Memory B cell (primary cell): ENCODE measurements around the gene TRIM34.

ENCODE experiments used
- ATAC-seq: fragments of 150-1000 bp; cut with Tn5 transposase; 2 replicates; pipeline ENCODE4 v1.10.0; 2021; ENCODE audit warnings: low read depth, mild to moderate bottlenecking, moderate library complexity
- DNase-seq, 2 donors: peaks; one replicate each; pipeline ENCODE4 v3.0.0; 2022; ENCODE audit warnings: low spot score in 2 of 2
- H3K27ac Mint-ChIP-seq: one replicate; pipeline ENCODE4 v1.8.0; 2022; ENCODE audit warnings: mild to moderate bottlenecking, moderate library complexity, mixed read lengths
- H3K27me3 Mint-ChIP-seq: one replicate; pipeline ENCODE4 v1.8.0; 2022; ENCODE audit warnings: mixed read lengths
- H3K36me3 Mint-ChIP-seq: one replicate; pipeline ENCODE4 v1.8.0; 2022; ENCODE audit warnings: mild to moderate bottlenecking, mixed read lengths
- H3K4me1 Mint-ChIP-seq: one replicate; pipeline ENCODE4 v1.8.0; 2022; ENCODE audit warnings: mixed read lengths
- H3K4me3 Mint-ChIP-seq: one replicate; pipeline ENCODE4 v1.8.0; 2022; ENCODE audit warnings: mild to moderate bottlenecking, moderate library complexity, mixed read lengths
- H3K9me3 Mint-ChIP-seq: one replicate; pipeline ENCODE4 v1.8.0; 2022; ENCODE audit warnings: mixed read lengths

The TRIM34 gene

DNA sequence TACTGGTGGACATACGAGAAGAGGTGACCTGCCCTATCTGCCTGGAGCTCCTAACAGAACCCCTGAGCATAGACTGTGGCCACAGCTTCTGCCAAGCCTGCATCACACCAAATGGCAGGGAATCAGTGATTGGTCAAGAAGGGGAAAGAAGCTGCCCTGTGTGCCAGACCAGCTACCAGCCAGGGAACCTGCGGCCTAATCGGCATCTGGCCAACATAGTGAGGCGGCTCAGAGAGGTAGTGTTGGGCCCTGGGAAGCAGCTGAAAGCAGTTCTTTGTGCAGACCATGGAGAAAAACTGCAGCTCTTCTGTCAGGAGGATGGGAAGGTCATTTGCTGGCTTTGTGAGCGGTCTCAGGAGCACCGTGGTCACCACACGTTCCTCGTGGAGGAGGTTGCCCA lies 21.5 kb upstream of the TRIM34 start:
- no peak overlapping the region for H3K27ac Mint-ChIP-seq
- H3K9me3 Mint-ChIP-seq = no peaks in the 10 kb centered on the region
- no peaks in the 10 kb centered on the region for H3K27me3 Mint-ChIP-seq
- H3K4me3 Mint-ChIP-seq = no peak overlapping the region
- no peaks in the 10 kb centered on the region for H3K4me1 Mint-ChIP-seq
- DNase-seq (no peak), ATAC-seq (no peak)
- H3K36me3 Mint-ChIP-seq = no peaks in the 10 kb centered on the region

DNA sequence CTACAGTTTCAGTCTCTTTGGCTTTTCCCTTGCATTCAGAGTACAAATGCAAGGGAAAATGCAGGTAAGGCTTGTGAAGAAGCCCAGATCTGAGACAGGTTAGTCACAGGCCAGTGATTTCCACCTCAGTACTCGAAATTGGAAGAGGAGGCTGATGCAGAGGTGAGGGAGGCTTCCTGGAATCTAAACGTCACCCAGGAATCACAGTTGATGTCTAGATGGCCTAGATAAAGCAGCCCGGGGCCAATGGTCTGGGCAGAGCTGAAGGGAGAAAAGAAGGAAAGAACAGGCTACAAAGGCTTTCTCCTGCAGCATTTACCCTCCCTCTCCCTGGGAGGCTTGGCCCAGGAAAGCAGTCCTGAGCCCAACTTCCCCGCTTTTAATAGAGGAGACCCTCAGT lies 19.9 kb upstream of the TRIM34 start:
- Mint-ChIP-seq H3K9me3 (no peaks in the 10 kb centered on the region), H3K27ac (no peak overlapping the region), H3K4me1 (no peaks in the 10 kb centered on the region), H3K36me3 (no peaks in the 10 kb centered on the region), H3K27me3 (no peaks in the 10 kb centered on the region), H3K4me3 (no peak overlapping the region)
- ATAC-seq (no peak), DNase-seq (no peak)

DNA sequence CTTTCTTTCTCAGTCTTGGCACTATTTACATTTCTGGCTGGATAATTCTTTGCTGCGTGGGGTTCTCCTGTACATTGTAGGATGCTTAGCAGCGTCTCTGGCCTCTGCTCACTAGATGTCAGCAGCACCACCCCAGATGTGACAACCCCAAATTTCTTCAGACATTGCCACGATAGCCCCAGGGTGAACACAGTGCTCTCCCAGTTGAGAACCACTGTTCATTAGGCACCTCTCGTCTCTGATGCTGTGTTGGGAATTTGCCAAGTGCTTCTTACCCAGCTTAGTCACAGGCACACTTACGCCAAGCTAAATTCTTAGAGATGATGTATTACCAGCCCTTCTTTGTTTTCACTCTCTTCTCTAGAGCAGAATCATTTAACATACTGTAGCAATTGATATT lies 19.0 kb upstream of the TRIM34 start:
- Mint-ChIP-seq H3K27me3 (no peaks in the 10 kb centered on the region), H3K4me1 (peaks cover 4% of the 10 kb centered on the region), H3K9me3 (no peaks in the 10 kb centered on the region), H3K36me3 (no peaks in the 10 kb centered on the region), H3K27ac (no peak overlapping the region), H3K4me3 (no peak overlapping the region)
- DNase-seq (no peak), ATAC-seq (no peak)

DNA sequence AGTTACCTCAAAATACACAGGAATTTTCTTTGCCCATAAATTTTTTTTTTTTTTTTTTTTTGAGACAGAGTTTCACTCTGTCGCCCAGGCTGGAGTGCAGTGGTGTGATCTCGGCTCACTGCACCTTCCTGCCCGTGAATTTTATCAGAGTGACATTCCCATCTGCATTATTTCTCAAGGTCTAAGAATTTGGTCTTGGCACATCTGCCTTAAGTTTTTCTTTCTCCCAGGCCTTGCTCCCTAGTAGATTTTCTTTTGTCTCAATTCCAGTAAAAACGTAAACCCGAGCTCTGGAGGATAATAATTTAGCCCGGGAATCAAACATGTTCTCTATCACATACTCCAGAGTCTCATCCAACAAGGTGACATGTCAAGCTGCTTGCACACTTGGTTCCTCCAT lies 16.0 kb upstream of the TRIM34 start:
- H3K27ac Mint-ChIP-seq = no peak overlapping the region
- peaks cover 5% of the 10 kb centered on the region for H3K4me1 Mint-ChIP-seq
- no peaks in the 10 kb centered on the region for H3K36me3 Mint-ChIP-seq
- no peak for DNase-seq
- H3K9me3 Mint-ChIP-seq = no peaks in the 10 kb centered on the region
- H3K4me3 Mint-ChIP-seq = no peak overlapping the region
- peaks cover 2% of the 10 kb centered on the region for H3K27me3 Mint-ChIP-seq
- no peak for ATAC-seq

DNA sequence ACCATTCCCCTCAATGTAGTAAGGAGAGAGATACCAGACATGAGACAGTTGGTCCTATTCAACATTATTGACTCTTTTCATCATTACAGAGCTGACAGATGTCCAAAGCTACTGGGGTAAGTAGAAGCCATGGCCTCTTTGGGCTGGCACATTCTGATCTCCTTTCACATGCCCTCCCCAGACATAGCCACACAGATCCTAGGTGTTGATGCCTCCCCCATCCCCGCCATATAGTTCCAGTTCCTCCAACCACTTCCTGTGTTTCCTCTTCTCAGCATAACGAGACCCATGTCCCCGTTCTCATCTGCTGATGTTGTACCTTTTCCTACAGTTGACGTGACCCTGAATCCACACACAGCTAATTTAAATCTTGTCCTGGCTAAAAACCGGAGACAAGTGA lies 14.4 kb upstream of the TRIM34 start:
- ATAC-seq (no peak), DNase-seq (no peak)
- Mint-ChIP-seq H3K36me3 (no peaks in the 10 kb centered on the region), H3K4me3 (no peak overlapping the region), H3K27ac (no peak overlapping the region), H3K9me3 (no peaks in the 10 kb centered on the region), H3K27me3 (peaks cover 2% of the 10 kb centered on the region), H3K4me1 (peaks cover 5% of the 10 kb centered on the region)

DNA sequence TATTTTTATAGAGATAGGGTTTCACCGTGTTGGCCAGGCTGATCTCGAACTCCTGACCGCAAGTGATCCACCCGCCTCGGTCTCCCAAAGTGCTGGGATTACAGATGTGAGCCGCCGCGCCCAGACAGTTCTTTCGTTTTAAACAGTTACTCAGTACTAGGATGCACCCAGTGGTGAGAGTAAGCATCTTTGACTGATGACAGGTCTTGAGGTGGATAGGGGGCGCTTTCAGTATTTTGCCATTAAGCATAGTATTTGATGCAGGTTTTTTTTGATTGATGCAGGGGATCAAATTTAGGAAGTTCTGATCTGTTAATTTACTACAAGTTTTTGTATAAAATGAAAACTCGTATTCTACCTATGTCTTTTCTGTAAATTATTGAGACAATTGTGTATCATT lies 13.2 kb upstream of the TRIM34 start:
- Mint-ChIP-seq H3K36me3 (no peaks in the 10 kb centered on the region), H3K27ac (no peak overlapping the region), H3K4me1 (peaks cover 5% of the 10 kb centered on the region), H3K27me3 (peaks cover 2% of the 10 kb centered on the region), H3K9me3 (no peaks in the 10 kb centered on the region), H3K4me3 (no peak overlapping the region)
- DNase-seq (no peak), ATAC-seq (peak; percentile 35)

DNA sequence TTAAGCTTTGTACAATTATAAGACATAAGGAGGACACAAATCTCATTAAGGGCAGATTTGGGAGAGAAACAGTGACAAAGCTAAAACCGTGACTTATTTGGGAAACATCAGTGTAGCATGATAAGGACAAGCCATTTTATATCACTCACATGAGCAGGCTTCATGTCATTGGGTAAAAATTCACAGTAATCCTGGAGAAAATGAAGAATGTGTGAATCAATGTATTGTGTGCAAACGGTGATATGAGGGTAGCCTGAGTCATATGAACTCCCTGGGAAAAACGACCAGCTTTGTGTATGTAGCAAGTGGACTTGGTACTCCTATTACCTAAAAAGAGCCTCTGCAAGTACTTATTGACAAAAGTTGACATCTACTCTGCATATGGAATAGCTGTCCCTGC lies 6.0 kb upstream of the TRIM34 start:
- no peak for ATAC-seq
- Mint-ChIP-seq H3K27me3 (no peaks in the 10 kb centered on the region), H3K4me3 (no peak overlapping the region)

DNA sequence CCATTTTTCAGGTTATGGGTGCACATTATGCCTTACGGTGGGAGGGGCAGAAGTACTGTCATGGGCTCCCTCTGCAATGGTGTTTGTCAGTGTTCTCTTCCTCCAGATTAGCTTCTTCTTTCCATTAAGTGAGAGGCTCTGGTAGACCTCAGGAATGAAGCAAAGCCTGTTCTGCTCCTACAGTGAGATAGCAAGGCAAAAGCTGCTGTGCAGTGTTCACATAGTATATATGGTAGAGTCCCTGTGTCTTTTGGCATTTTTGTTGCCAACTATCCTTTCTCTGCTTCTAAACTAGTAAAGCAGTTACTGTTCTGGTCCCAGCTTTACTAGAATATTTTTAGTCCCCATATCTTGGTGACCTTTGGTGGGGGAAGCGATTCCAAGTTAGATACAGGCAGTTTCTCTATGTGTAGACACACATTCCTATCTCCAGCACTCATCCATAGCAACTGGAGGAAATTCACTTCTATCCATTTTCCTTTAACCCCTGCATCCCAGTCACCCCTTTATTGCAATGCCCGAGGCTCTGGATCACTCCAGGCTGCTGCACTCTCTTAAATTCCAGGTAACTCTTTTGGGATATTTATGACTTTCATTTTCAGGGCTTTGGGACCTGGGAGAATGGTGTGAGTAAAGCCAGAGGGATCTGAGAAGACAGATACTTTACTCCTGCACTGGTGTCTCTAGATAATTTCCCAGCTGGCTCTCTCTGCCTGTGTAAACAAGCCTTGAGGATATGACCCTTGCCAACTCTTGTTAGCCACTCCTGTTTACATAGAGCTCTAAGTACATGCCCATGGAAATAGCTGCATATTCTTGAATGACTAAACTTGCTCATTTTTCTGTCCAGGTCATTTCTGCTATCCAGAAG lies 3.9 kb upstream of the TRIM34 start:
- H3K27ac Mint-ChIP-seq = no peak overlapping the region
- peaks cover 13% of the 10 kb centered on the region for H3K4me1 Mint-ChIP-seq
- DNase-seq = no peak
- no peak for ATAC-seq
- H3K9me3 Mint-ChIP-seq = no peaks in the 10 kb centered on the region
- no peaks in the 10 kb centered on the region for H3K27me3 Mint-ChIP-seq
- H3K36me3 Mint-ChIP-seq = no peaks in the 10 kb centered on the region
- no peak overlapping the region for H3K4me3 Mint-ChIP-seq

More for the DNA sequence above, 6.0 kb upstream of the TRIM34 start:
- Mint-ChIP-seq H3K4me1 (no peaks in the 10 kb centered on the region), H3K9me3 (no peaks in the 10 kb centered on the region), H3K36me3 (no peaks in the 10 kb centered on the region), H3K27ac (no peak overlapping the region)
- no peak for DNase-seq

DNA sequence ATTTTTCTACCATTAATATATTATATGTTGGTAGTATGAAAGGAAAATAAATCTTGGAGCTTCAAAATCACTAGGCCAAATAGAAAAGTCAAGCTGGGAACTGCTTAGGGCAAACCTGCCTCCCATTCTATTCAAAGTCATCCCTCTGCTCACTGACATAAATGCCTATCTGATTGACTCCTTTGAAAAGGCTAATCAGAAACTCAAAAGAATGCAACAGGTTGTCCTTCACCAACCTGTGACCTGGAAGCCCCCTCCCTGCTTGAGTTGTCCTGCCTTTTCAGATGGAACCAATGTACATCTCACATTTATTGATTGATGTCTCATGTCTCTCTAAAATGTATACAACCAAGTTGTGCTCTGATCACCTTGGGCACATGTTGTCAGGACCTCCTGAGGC lies 3.2 kb upstream of the TRIM34 start:
- no peaks in the 10 kb centered on the region for H3K27me3 Mint-ChIP-seq
- no peaks in the 10 kb centered on the region for H3K36me3 Mint-ChIP-seq
- peaks cover 14% of the 10 kb centered on the region for H3K4me1 Mint-ChIP-seq
- ATAC-seq (no peak), DNase-seq (no peak)
- no peak overlapping the region for H3K4me3 Mint-ChIP-seq
- no peak overlapping the region for H3K27ac Mint-ChIP-seq
- no peaks in the 10 kb centered on the region for H3K9me3 Mint-ChIP-seq

DNA sequence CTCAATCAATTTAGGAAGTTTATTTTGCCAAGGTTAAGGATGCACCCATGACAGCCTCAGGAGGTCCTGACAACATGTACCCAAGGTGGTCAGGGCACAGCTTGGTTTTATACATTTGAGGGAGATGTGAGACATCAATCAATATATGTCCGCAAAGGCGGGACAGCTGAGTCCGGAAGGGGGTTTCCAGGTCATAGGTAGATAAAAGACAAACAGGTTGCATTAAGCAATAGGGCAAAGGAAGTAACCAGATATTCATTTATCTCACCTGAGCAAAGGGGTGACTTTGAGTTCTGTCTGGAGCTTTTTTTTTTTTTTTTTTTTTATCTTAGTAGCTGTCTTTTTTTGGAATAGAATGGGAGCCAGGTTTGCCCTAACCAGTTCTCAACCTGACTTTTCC lies 2.0 kb upstream of the TRIM34 start:
- H3K27me3 Mint-ChIP-seq = no peaks in the 10 kb centered on the region
- DNase-seq = no peak
- no peak overlapping the region for H3K27ac Mint-ChIP-seq
- no peaks in the 10 kb centered on the region for H3K9me3 Mint-ChIP-seq
- no peak overlapping the region for H3K4me3 Mint-ChIP-seq
- H3K4me1 Mint-ChIP-seq = peaks cover 26% of the 10 kb centered on the region
- no peak for ATAC-seq
- peaks cover 6% of the 10 kb centered on the region for H3K36me3 Mint-ChIP-seq

DNA sequence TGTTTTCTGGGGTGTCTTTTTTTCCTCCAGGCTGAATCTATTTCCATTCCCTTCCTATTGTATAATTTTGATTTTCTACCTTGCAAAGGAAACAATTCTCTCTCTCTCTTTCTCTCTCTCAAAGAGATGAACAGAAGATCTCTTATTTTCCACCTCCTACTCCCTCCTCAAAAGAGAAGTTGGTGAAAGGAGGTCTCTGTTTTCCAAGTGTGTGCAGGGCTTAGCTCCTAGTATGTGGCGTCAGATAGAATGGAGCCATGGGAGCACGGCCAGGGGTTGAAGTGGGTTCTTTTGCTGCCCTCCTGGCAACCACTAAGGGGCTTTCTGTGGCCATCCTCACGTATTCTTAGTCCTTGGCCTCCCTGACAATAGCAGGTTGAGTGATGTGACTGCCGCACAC lies 480 bp downstream of the TRIM34 start:
- peaks cover 29% of the 10 kb centered on the region for H3K4me1 Mint-ChIP-seq
- H3K36me3 Mint-ChIP-seq = peaks cover 15% of the 10 kb centered on the region
- H3K27ac Mint-ChIP-seq = peak overlapping the region; percentile 90
- peak overlapping the region; percentile 89 for H3K4me3 Mint-ChIP-seq
- no peak for ATAC-seq
- H3K27me3 Mint-ChIP-seq = no peaks in the 10 kb centered on the region
- H3K9me3 Mint-ChIP-seq = no peaks in the 10 kb centered on the region
- DNase-seq = no peak

DNA sequence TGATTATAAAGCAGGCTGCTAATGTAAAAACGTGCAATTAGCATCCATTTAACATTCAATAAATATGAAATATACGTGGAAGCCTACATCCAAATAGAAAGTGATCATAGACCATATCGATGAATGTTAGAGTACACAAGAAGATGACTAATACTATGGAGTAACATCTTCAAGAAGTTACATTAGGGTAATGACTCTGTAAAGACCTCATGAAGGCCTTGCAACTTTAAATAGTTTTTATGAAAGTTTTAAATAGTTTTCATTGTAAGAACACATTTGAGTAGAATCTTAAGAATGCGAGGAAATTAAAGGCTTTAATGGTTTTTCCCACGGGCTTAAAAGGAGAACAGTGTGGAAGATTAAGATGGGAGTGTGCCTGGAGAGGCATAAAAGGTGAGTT lies 1.4 kb downstream of the TRIM34 start:
- no peak for DNase-seq
- Mint-ChIP-seq H3K36me3 (peaks cover 20% of the 10 kb centered on the region), H3K4me3 (peak overlapping the region; percentile 89), H3K27ac (no peak overlapping the region), H3K9me3 (no peaks in the 10 kb centered on the region), H3K4me1 (peaks cover 36% of the 10 kb centered on the region), H3K27me3 (no peaks in the 10 kb centered on the region)
- no peak for ATAC-seq

DNA sequence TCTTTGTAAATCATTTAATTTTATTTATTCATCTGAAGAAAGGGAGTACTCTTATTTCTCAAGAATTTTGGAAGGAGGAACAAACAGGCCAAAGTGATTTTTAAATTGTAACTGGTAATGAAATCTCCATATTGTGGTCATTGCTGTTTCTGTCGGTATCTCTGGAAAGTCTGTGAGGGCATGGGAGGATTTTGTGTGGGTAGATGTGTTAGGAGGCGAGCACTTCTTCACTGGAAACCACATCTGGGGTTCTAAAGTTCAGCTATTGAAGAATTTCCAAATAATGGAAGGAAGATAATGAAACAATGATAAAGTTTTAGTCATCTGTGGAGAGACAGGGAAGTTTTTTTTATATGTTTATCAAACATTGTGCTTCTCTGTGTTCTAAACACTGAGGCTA lies 6.6 kb downstream of the TRIM34 start:
- H3K9me3 Mint-ChIP-seq = no peaks in the 10 kb centered on the region
- DNase-seq (no peak), ATAC-seq (no peak)
- peak overlapping the region; percentile 90 for H3K27ac Mint-ChIP-seq
- H3K4me1 Mint-ChIP-seq = peaks cover 44% of the 10 kb centered on the region
- H3K36me3 Mint-ChIP-seq = peaks cover 44% of the 10 kb centered on the region
- H3K27me3 Mint-ChIP-seq = no peaks in the 10 kb centered on the region
- H3K4me3 Mint-ChIP-seq = peak overlapping the region; percentile 80

DNA sequence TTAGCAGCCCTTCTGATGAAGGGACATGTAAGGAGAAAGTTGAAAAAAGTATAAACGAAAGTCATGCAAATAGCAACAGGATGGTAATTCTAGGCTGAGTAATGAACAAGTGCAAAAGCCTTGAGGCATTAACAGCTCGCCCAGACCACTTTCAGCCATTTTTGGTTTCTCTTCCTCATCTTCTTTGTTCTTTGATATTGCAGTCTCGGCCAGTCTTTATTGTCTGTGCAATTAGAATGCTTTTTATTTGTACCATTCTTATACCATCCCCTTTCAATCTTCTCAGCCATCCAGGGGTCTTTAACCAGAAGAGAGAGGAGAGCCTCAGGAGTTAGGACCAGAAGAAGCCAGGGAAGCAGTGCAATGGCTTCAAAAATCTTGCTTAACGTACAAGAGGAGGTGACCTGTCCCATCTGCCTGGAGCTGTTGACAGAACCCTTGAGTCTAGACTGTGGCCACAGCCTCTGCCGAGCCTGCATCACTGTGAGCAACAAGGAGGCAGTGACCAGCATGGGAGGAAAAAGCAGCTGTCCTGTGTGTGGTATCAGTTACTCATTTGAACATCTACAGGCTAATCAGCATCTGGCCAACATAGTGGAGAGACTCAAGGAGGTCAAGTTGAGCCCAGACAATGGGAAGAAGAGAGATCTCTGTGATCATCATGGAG lies 7.3 kb downstream of the TRIM34 start:
- peak; percentile 98 for ATAC-seq
- DNase-seq = peak; percentile 24 to 39
- Mint-ChIP-seq H3K36me3 (peaks cover 41% of the 10 kb centered on the region), H3K9me3 (no peaks in the 10 kb centered on the region), H3K27ac (peak overlapping the region; percentile 90), H3K27me3 (no peaks in the 10 kb centered on the region), H3K4me1 (peaks cover 39% of the 10 kb centered on the region), H3K4me3 (peak overlapping the region; percentile 80)

DNA sequence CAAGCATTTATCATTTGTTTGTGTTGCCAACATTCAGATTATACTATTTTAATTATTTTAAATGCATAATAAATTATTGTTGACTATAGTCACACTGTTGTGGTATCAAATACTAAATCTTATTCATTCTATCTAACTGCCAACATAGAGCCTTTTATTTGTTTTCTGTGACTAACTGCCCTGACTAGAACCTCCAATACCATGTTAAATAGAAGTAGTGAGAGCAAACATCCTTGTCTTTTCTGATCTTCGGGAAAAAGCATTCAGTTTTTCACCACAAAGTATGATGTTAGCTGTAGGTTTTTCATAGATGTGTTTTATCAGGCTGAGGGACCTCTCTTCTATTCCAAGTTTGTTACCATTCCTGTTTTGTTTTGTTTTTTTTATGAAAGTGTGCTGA lies 15.2 kb downstream of the TRIM34 start:
- Mint-ChIP-seq H3K27ac (no peak overlapping the region), H3K36me3 (peaks cover 49% of the 10 kb centered on the region), H3K4me1 (peaks cover 4% of the 10 kb centered on the region), H3K9me3 (no peaks in the 10 kb centered on the region), H3K4me3 (no peak overlapping the region), H3K27me3 (no peaks in the 10 kb centered on the region)
- DNase-seq (no peak), ATAC-seq (no peak)
